Esophagus muscularis mucosa (tissue), 4 donors: ENCODE results near the gene LCN2. TPM values are rescaled to one million over a fixed set of nuclear protein-coding genes. Genes with fewer than 3 reads are reported as not detected.

Experiments
- DNase-seq: peaks from one replicate; pipeline ENCODE4 v3.0.0-alpha.2; 2017; ENCODE audit errors: extremely low spot score
- H3K27ac ChIP-seq, 4 donors: fragments of 200-600 bp; sonication (generic); replicated peaks in 1 of 4; 1 replicate in 3 of 4; 2 replicates in 1 of 4; pipeline ENCODE4 v1.5.1; 2016 to 2019; ENCODE audit warnings: mild to moderate bottlenecking in 1 of 4
- H3K27me3 ChIP-seq, 4 donors: fragments of 200-600 bp; sonication (generic); one replicate each; pipeline versions ENCODE4 v1.5.1 to v1.6.0; 2016 to 2019
- H3K36me3 ChIP-seq, 4 donors: fragments of 200-600 bp; sonication (generic); one replicate each; pipeline ENCODE4 v1.5.1; 2016 to 2019
- H3K4me1 ChIP-seq, 4 donors: fragments of 200-600 bp; sonication (generic); one replicate each; pipeline ENCODE4 v1.5.1; 2016 to 2019
- H3K4me3 ChIP-seq, 4 donors: fragments of 200-600 bp; sonication (generic); 1 replicate in 2 of 4; 2 replicates in 2 of 4; pipeline ENCODE4 v1.5.1; 2016 to 2019; ENCODE audit warnings: mild to moderate bottlenecking in 4 of 4, moderate library complexity in 1 of 4
- H3K9me3 ChIP-seq, 4 donors: fragments of 200-600 bp; sonication (generic); 1 replicate in 3 of 4; 2 replicates in 1 of 4; pipeline ENCODE4 v1.5.1; 2016 to 2019
- EP300 ChIP-seq: sonication (generic); formaldehyde crosslinking; IDR thresholded peaks from one replicate; pipeline ENCODE4 v1.6.1; 2017; ENCODE audit warnings: antibody characterized with exemption
- POLR2A ChIP-seq: fragments of 450-650 bp; IDR thresholded peaks from one replicate; pipeline ENCODE4 v1.6.1; 2017; ENCODE audit warnings: antibody characterized with exemption, moderate library complexity, mild to moderate bottlenecking, low read depth
- POLR2AphosphoS5 ChIP-seq, 2 donors: sonication (generic); formaldehyde crosslinking; IDR thresholded peaks; one replicate each; pipeline ENCODE4 v1.6.1; 2017; ENCODE audit warnings: antibody characterized with exemption in 2 of 2
- WGBS: methylation state at CpG from one replicate; pipeline ENCODE4 v1.1.5; 2018; 5-methylcytosine and 5-hydroxymethylcytosine counted together
- intact Hi-C: fragments of 100-400 bp; cut with DNase I; formaldehyde crosslinking; loops from one replicate; pipeline ENCODE4 v1.15.1; 2023
- total RNA-seq, 4 donors: library from RNA; depleted of rRNA; stranded (reverse); fragments of >200 nt; gene quantifications; one replicate each; pipeline versions ENCODE4 v1.1.0 to v1.2.1, GENCODE V29; 2016
- TF ChIP-seq, protein P1 (sequence below), 3 experiments: fragments of 200-600 bp in 2 of 3; fragments of 450-650 bp in 1 of 3; sonication (generic) in 2 of 3; IDR thresholded peaks; one replicate each; pipeline ENCODE4 v1.5.1; 2017 to 2019; ENCODE audit warnings: antibody characterized with exemption in 3 of 3, mild to moderate bottlenecking in 2 of 3, moderate library complexity in 1 of 3

The LCN2 gene
- total RNA-seq, 4 donors from 2014 or later, result 0.83 to 6.2 TPM; not detected in 2

DNA sequence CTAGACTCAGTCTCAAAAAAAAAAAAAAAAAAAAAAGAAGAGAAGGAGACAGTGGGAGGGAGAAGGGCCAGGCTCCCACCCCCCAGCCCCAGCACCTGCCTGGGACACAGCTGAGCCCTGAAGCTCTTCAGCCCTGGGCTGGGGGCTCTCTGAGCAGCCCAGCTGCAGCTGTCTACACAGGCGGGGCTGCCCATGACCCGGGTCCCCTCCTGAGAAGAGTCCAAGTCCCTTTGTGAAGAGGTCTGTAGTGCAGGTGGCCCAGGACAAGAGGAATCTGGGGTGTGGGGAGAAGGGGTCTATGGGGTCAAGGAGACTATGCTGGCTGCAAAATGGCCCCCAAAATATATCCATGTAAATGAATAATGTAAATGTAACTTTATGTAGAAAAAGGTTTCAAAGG, 6.7 kb upstream of the LCN2 start:
- Histone ChIP-seq H3K9me3 (no peaks in the 10 kb centered on the region), H3K4me3 (no peak overlapping the region), H3K4me1 (no peaks in the 10 kb centered on the region), H3K27ac (no peak overlapping the region), H3K36me3 (no peaks in the 10 kb centered on the region), H3K27me3 (no peaks in the 10 kb centered on the region)
- intact Hi-C loops, result no loop called here
- no peak for DNase-seq
- TF ChIP-seq POLR2A (no peak), EP300 (no peak), POLR2AphosphoS5 (IDR thresholded peaks at IDR 0.05) (no peak)
- TF ChIP-seq, protein P1, sequence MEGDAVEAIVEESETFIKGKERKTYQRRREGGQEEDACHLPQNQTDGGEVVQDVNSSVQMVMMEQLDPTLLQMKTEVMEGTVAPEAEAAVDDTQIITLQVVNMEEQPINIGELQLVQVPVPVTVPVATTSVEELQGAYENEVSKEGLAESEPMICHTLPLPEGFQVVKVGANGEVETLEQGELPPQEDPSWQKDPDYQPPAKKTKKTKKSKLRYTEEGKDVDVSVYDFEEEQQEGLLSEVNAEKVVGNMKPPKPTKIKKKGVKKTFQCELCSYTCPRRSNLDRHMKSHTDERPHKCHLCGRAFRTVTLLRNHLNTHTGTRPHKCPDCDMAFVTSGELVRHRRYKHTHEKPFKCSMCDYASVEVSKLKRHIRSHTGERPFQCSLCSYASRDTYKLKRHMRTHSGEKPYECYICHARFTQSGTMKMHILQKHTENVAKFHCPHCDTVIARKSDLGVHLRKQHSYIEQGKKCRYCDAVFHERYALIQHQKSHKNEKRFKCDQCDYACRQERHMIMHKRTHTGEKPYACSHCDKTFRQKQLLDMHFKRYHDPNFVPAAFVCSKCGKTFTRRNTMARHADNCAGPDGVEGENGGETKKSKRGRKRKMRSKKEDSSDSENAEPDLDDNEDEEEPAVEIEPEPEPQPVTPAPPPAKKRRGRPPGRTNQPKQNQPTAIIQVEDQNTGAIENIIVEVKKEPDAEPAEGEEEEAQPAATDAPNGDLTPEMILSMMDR (IDR thresholded peaks at IDR 0.05), result no peak
- 93% methylated on average over 2 of the region's 2 CpGs for WGBS

DNA sequence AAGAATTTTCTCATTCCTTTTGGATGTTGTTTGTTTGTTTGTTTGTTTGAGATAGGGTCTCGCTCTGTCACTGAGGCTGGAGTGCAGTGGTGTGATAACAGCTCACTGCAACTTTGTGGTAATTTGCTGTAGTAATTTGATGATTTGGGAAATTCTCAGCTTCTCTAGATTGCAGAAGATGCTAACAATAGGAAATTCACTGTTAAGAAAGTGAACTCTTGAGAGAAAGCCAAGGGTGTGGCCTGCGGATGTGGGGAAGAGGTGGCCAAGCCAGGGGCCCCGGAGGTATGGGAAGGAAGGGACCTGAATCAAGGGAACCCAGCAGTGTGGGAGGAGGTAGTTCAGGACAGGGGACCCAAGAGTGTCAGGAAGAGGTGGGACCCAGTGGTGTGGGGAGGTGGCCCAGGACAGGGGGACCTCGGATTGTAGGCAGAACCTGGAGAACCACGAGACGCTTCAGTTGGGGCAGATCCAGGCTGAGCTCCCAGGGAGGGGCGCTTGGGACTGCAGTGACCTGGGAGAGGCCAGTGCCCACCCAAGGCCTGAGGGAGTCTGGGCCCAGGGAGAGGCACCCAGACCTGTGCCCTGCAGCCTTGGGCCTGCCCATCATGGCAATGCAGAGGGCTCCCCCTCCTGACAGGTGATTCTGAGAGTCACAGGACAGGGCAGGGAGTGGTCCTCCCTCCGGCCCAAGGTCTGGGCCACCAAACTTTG, 5.6 kb upstream of the LCN2 start:
- intact Hi-C loops, result no loop called here
- Histone ChIP-seq H3K27me3 (no peaks in the 10 kb centered on the region), H3K9me3 (no peaks in the 10 kb centered on the region), H3K4me1 (peaks cover 0 to 4% (median 3%) of the 10 kb centered on the region in 4 donors), H3K4me3 (no peak overlapping the region), H3K36me3 (no peaks in the 10 kb centered on the region), H3K27ac (no peak overlapping the region)
- WGBS, result 73% methylated on average over 7 of the region's 8 CpGs
- TF ChIP-seq POLR2AphosphoS5 (IDR thresholded peaks at IDR 0.05), result no peak
- TF ChIP-seq EP300, result no peak
- TF ChIP-seq POLR2A, result no peak
- TF ChIP-seq, protein P1 (IDR thresholded peaks at IDR 0.05), result no peak
- no peak for DNase-seq

DNA sequence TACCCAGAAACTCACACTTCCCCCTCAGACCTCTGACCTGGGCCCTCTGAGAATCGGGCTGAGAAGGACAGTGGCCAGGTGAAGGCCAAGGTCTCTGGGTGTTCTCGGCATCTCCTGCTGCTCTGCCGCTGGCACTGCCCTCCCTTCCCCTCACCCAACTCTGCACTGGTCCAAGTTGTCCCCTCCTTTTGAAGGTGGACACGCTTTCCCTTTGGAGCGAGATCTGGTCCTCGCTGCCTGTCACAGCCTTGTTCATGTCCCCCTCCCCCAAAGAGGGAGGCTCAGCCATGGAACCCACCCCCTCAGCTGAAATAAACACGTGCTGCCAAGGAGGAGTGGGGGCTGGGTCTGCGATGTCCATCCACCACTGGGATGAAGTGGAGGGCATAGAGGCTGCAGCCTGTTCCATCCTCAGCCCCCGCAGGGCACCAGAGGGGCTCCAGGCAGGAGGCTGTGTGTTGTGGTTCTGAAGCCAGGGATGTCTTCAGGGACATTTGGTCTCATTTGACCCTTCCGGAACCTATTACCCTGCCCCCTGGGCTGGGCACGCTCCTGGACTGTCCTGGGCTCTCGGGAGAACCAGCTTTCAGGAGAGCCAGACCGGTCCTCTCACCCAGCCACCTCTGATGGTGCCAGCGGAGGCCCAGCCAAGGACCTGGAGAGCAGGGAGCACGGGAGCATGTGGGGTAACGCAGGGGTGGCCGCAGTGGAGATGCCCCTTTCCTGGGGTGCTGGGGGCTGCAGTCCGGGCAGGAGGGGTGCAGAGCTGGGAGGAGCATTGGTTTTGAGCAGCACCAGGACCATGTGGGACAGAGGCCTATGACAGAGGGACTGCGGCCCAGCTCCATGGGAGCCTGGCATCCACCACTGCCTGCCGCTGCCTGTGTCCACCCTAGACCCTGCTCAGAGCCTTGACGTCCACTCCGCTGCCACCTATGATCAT, 4.7 kb upstream of the LCN2 start:
- Histone ChIP-seq H3K4me3 (no peak overlapping the region), H3K4me1 (peaks cover 4 to 10% (median 7%) of the 10 kb centered on the region in 4 donors), H3K36me3 (no peaks in the 10 kb centered on the region), H3K9me3 (no peaks in the 10 kb centered on the region), H3K27ac (no peak overlapping the region), H3K27me3 (no peaks in the 10 kb centered on the region)
- 88% methylated on average over 18 of the region's 22 CpGs for WGBS
- intact Hi-C loops, result no loop called here
- no peak for TF ChIP-seq POLR2A
- TF ChIP-seq, protein P1 (IDR thresholded peaks at IDR 0.05), result no peak
- no peak for TF ChIP-seq EP300
- no peak for TF ChIP-seq POLR2AphosphoS5 (IDR thresholded peaks at IDR 0.05)
- DNase-seq, result no peak

DNA sequence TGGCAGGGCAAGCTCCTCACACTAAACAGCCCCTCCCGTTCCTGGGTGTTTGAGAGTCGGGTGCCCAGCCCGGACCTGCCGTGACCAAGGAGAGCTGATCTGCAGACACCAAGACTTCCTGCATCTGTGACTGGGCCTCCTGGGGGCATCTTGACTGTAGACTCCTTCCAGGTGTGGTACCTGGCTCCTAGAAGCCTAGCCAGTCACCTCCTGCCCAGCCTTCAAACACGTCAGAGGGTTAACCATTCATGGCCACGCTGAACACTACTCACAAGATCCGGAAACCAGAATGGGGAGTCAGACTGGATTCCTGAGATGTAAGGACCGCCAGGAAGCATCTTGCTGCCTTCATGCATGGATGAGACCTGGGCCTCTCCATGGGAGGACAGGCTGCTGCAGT, 3.7 kb upstream of the LCN2 start:
- H3K4me1 ChIP-seq, result peaks cover 7 to 12% (median 9%) of the 10 kb centered on the region in 4 donors
- no peaks in the 10 kb centered on the region for H3K27me3 ChIP-seq
- H3K27ac ChIP-seq, result no peak overlapping the region
- WGBS, result 100% methylated on average over 2 of the region's 8 CpGs
- no peak overlapping the region for H3K4me3 ChIP-seq
- DNase-seq, result no peak
- TF ChIP-seq POLR2A, result no peak
- TF ChIP-seq POLR2AphosphoS5 (IDR thresholded peaks at IDR 0.05), result no peak
- TF ChIP-seq EP300, result no peak
- TF ChIP-seq, protein P1 (IDR thresholded peaks at IDR 0.05), result no peak
- no peaks in the 10 kb centered on the region for H3K36me3 ChIP-seq
- H3K9me3 ChIP-seq, result no peaks in the 10 kb centered on the region
- intact Hi-C loops, result no loop called here
